Right lobe of liver (tissue), 6 donors: ENCODE data around the gene SLAMF8. TPM values are rescaled to one million over a fixed set of nuclear protein-coding genes. Genes with fewer than 3 reads are reported as not detected.

Source experiments
- ATAC-seq, 4 donors: fragments of 200-7000 bp; cut with Tn5 transposase; one replicate each; pipeline ENCODE4 v1.9.1; 2020; ENCODE audit warnings: mild to moderate bottlenecking in 4 of 4, moderate library complexity in 4 of 4
- DNase-seq, 3 donors: peaks; one replicate each; pipeline ENCODE4 v3.0.0-alpha.2; 2020
- H3K27ac ChIP-seq, 3 donors: fragments of 200-600 bp; one replicate each; pipeline ENCODE4 v1.8.0; 2022
- H3K27me3 ChIP-seq, 2 donors: fragments of 200-600 bp; one replicate each; pipeline ENCODE4 v1.8.0; 2022
- H3K36me3 ChIP-seq, 4 donors: fragments of 200-600 bp; sonication (generic) in 1 of 4; one replicate each; pipeline versions ENCODE4 v1.5.1 to v1.8.0; 2017 to 2022; ENCODE audit warnings: control low read depth in 1 of 4
- H3K4me1 ChIP-seq, 4 donors: fragments of 200-600 bp; sonication (generic) in 1 of 4; one replicate each; pipeline versions ENCODE4 v1.5.1 to v1.8.0; 2017 to 2022; ENCODE audit warnings: control low read depth in 1 of 4
- H3K4me3 ChIP-seq, 3 donors: fragments of 200-600 bp; one replicate each; pipeline ENCODE4 v1.8.0; 2022
- H3K9me3 ChIP-seq, 4 donors: fragments of 200-600 bp; sonication (generic) in 1 of 4; one replicate each; pipeline versions ENCODE4 v1.5.1 to v1.8.0; 2017 to 2022; ENCODE audit warnings: control low read depth in 1 of 4
- CTCF ChIP-seq, 4 donors: fragments of 200-600 bp in 3 of 4; fragments of 450-650 bp in 1 of 4; IDR thresholded peaks; one replicate each; pipeline versions ENCODE4 v1.5.1 to v1.8.0; 2016 to 2022; ENCODE audit warnings: antibody characterized with exemption in 4 of 4, mild to moderate bottlenecking in 2 of 4
- POLR2A ChIP-seq: fragments of 450-650 bp; IDR thresholded peaks from one replicate; pipeline ENCODE4 v1.6.1; 2017; ENCODE audit warnings: antibody characterized with exemption, mild to moderate bottlenecking
- WGBS: methylation state at CpG from one replicate; pipeline ENCODE4 v1.1.6; 2018; ENCODE audit warnings: low coverage, low lambda C conversion rate; ENCODE audit not compliant: insufficient coverage; ENCODE audit errors: missing lambda C conversion rate; 5-methylcytosine and 5-hydroxymethylcytosine counted together
- intact Hi-C, 2 donors: fragments of 100-400 bp; cut with DNase I; formaldehyde crosslinking; loops; one replicate each; pipeline versions ENCODE4 v1.11.2 to v1.14.1; 2022
- total RNA-seq, 6 experiments: library from RNA; depleted of rRNA in 2 of 6; stranded (reverse); fragments of >200 nt in 2 of 6; fragmentation: NEBNext Ultra II Directional in 3 of 6; extraction: Animal tissue kit (Norgen Biotek cat#: 25700) in 3 of 6; gene quantifications; one replicate each; pipeline versions ENCODE4 v1.1.0 to v1.2.4, GENCODE V29; 2016 to 2023
- donor health status: DM: no; HTN: yes; CAD: no.
- donor health status: DM: no; HTN: no; CAD: no.
- donor health status: DM: no; HTN: no; CAD: no.
- donor health status: DM: no; HTN: yes; CAD: no.
- donor health status: DM: no; HTN: yes; CAD: no.

The SLAMF8 gene
- total RNA-seq, 6 experiments from 2014 or later = 0.33 to 5.7 (median 2.5) TPM

- no peak overlapping the region for H3K4me3 ChIP-seq
- no peaks in the 10 kb centered on the region for H3K27me3 ChIP-seq
- no peaks in the 10 kb centered on the region for H3K4me1 ChIP-seq
- no peaks in the 10 kb centered on the region for H3K36me3 ChIP-seq
- intact Hi-C loops = no loop called here
- WGBS = 67% methylated on average over 1 of the region's 3 CpGs
- DNase-seq (no peak), ATAC-seq (no peak)
- no peaks in the 10 kb centered on the region for H3K9me3 ChIP-seq
- H3K27ac ChIP-seq = no peak overlapping the region
- no peak for TF ChIP-seq POLR2A
- no peak for TF ChIP-seq CTCF (IDR thresholded peaks at IDR 0.05)
Measured at GRCh38 chr1:159827549-159827948, 876 bp downstream of the SLAMF8 start.

DNA sequence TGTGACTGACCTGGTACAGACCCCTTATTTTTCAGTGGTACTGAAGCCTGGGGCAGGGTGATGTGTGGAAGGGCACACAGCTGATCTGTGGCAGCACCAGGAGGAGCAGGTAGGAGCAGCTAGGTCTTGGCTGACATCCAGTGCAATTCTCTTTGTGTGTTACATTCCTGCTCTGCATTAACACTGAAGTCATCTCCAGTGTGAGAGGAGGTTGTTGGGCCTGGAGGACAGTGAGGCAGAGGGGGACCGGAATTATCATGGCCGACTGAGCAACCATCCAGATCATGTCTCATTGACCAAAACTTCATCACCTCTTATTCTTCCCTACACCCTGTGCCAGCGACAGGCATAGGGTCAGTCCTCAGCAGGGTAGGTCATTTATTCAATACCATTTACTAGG is 1.5 kb downstream of the SLAMF8 start:
- ATAC-seq (no peak), DNase-seq (no peak)
- Histone ChIP-seq H3K4me3 (no peak overlapping the region), H3K27me3 (no peaks in the 10 kb centered on the region), H3K9me3 (no peaks in the 10 kb centered on the region), H3K27ac (no peak overlapping the region), H3K36me3 (no peaks in the 10 kb centered on the region), H3K4me1 (no peaks in the 10 kb centered on the region)
- TF ChIP-seq CTCF (IDR thresholded peaks at IDR 0.05) (no peak), POLR2A (no peak)
- intact Hi-C loops = no loop called here
- 33% methylated on average over 2 of the region's 3 CpGs for WGBS

- Histone ChIP-seq H3K9me3 (no peaks in the 10 kb centered on the region), H3K27me3 (no peaks in the 10 kb centered on the region), H3K27ac (no peak overlapping the region), H3K4me1 (no peaks in the 10 kb centered on the region), H3K4me3 (no peak overlapping the region), H3K36me3 (no peaks in the 10 kb centered on the region)
- intact Hi-C loops = no loop called here
- ATAC-seq (peak in 2 of 4 donors; percentile 3 to 13), DNase-seq (no peak)
- TF ChIP-seq CTCF (IDR thresholded peaks at IDR 0.05) (no peak), POLR2A (no peak)
- WGBS = 66% methylated on average over 11 of the region's 11 CpGs
Measured at GRCh38 chr1:159828581-159829272, 2.1 kb downstream of the SLAMF8 start.

- Histone ChIP-seq H3K4me1 (no peaks in the 10 kb centered on the region), H3K36me3 (no peaks in the 10 kb centered on the region), H3K27ac (no peak overlapping the region), H3K9me3 (no peaks in the 10 kb centered on the region), H3K27me3 (no peaks in the 10 kb centered on the region), H3K4me3 (no peak overlapping the region)
- TF ChIP-seq POLR2A = no peak
- peak; percentile 38 to 58 (median 47) for TF ChIP-seq CTCF (IDR thresholded peaks at IDR 0.05)
- WGBS = 37% methylated on average over 3 of the region's 3 CpGs
- DNase-seq (peak; percentile 54 to 71 (median 57)), ATAC-seq (peak; percentile 73 to 82 (median 78))
- intact Hi-C loops = no loop called here
Measured at GRCh38 chr1:159829273-159829634, 2.6 kb downstream of the SLAMF8 start.
